ENCODE data around the gene TOP1.

TOP1 gene

GRCh38 chr20:41052742-41053419 lies 24.3 kb downstream of the TOP1 start:
- Mint-ChIP-seq H3K27me3 (no peaks in the 10 kb centered on the region), H3K36me3 (ENCODE audit: low read depth) (peaks cover 45% of the 10 kb centered on the region), H3K4me1 (peaks cover 90% of the 10 kb centered on the region), H3K9me3 (peaks cover 9% of the 10 kb centered on the region), H3K27ac (no peak overlapping the region), H3K4me3 (no peak overlapping the region)
- DNase-seq (no peak), ATAC-seq (no peak)

- Mint-ChIP-seq H3K27ac (peak overlapping the region; percentile 11), H3K36me3 (ENCODE audit: low read depth) (peaks cover 47% of the 10 kb centered on the region), H3K4me3 (no peak overlapping the region), H3K27me3 (no peaks in the 10 kb centered on the region), H3K4me1 (peaks cover 87% of the 10 kb centered on the region), H3K9me3 (peaks cover 9% of the 10 kb centered on the region)
- ATAC-seq (no peak), DNase-seq (peak; percentile 24)
Measured at GRCh38 chr20:41054070-41054846, 25.6 kb downstream of the TOP1 start.

GRCh38 chr20:41054847-41055230 lies 26.2 kb downstream of the TOP1 start:
- DNase-seq (no peak), ATAC-seq (no peak)
- Mint-ChIP-seq H3K9me3 (peaks cover 9% of the 10 kb centered on the region), H3K36me3 (ENCODE audit: low read depth) (peaks cover 47% of the 10 kb centered on the region), H3K27ac (no peak overlapping the region), H3K27me3 (no peaks in the 10 kb centered on the region), H3K4me3 (no peak overlapping the region), H3K4me1 (peaks cover 84% of the 10 kb centered on the region)

- Mint-ChIP-seq H3K4me1 (peaks cover 76% of the 10 kb centered on the region), H3K9me3 (peaks cover 9% of the 10 kb centered on the region), H3K4me3 (no peak overlapping the region), H3K27ac (no peak overlapping the region), H3K36me3 (ENCODE audit: low read depth) (peaks cover 45% of the 10 kb centered on the region), H3K27me3 (no peaks in the 10 kb centered on the region)
- DNase-seq = no peak
- no peak for ATAC-seq
Measured at GRCh38 chr20:41055679-41056078, 27.1 kb downstream of the TOP1 start.

GRCh38 chr20:41057999-41058673 lies 29.5 kb downstream of the TOP1 start:
- Mint-ChIP-seq H3K27ac (peak overlapping the region; percentile 51), H3K4me3 (no peak overlapping the region), H3K36me3 (ENCODE audit: low read depth) (peaks cover 59% of the 10 kb centered on the region), H3K4me1 (peaks cover 61% of the 10 kb centered on the region), H3K9me3 (peaks cover 9% of the 10 kb centered on the region), H3K27me3 (no peaks in the 10 kb centered on the region)
- ATAC-seq = peak; percentile 95
- DNase-seq = no peak

- Mint-ChIP-seq H3K27me3 (no peaks in the 10 kb centered on the region), H3K4me3 (no peak overlapping the region), H3K36me3 (ENCODE audit: low read depth) (peaks cover 59% of the 10 kb centered on the region), H3K9me3 (peaks cover 4% of the 10 kb centered on the region), H3K4me1 (peaks cover 60% of the 10 kb centered on the region), H3K27ac (peak overlapping the region; percentile 51)
- ATAC-seq = no peak
- no peak for DNase-seq
Measured at GRCh38 chr20:41058674-41059635, 30.3 kb downstream of the TOP1 start.

- Mint-ChIP-seq H3K27me3 (no peaks in the 10 kb centered on the region), H3K36me3 (ENCODE audit: low read depth) (peaks cover 51% of the 10 kb centered on the region), H3K27ac (no peak overlapping the region), H3K4me1 (peaks cover 48% of the 10 kb centered on the region), H3K9me3 (no peaks in the 10 kb centered on the region), H3K4me3 (no peak overlapping the region)
- DNase-seq (no peak), ATAC-seq (no peak)
Measured at GRCh38 chr20:41061155-41061554, 32.5 kb downstream of the TOP1 start.

- Mint-ChIP-seq H3K27ac (no peak overlapping the region), H3K27me3 (no peaks in the 10 kb centered on the region), H3K36me3 (ENCODE audit: low read depth) (peaks cover 61% of the 10 kb centered on the region), H3K9me3 (no peaks in the 10 kb centered on the region), H3K4me3 (no peak overlapping the region), H3K4me1 (peaks cover 42% of the 10 kb centered on the region)
- ATAC-seq (no peak), DNase-seq (no peak)
Measured at GRCh38 chr20:41063442-41063841, 34.8 kb downstream of the TOP1 start.

- ATAC-seq = no peak
- H3K4me3 Mint-ChIP-seq = no peak overlapping the region
- H3K36me3 Mint-ChIP-seq (ENCODE audit: low read depth) = peaks cover 60% of the 10 kb centered on the region
- H3K4me1 Mint-ChIP-seq = peaks cover 39% of the 10 kb centered on the region
- DNase-seq = no peak
- H3K27ac Mint-ChIP-seq = no peak overlapping the region
- no peaks in the 10 kb centered on the region for H3K9me3 Mint-ChIP-seq
- H3K27me3 Mint-ChIP-seq = no peaks in the 10 kb centered on the region
Measured at GRCh38 chr20:41064377-41064776, 35.8 kb downstream of the TOP1 start.

- Mint-ChIP-seq H3K36me3 (ENCODE audit: low read depth) (peaks cover 65% of the 10 kb centered on the region), H3K4me1 (peaks cover 47% of the 10 kb centered on the region), H3K27ac (no peak overlapping the region)
Measured at GRCh38 chr20:41065716-41066115, 37.1 kb downstream of the TOP1 start.

GRCh38 chr20:41068806-41069205 lies 40.2 kb downstream of the TOP1 start:
- no peak overlapping the region for H3K4me3 Mint-ChIP-seq
- ATAC-seq = no peak
- no peaks in the 10 kb centered on the region for H3K27me3 Mint-ChIP-seq
- H3K27ac Mint-ChIP-seq = no peak overlapping the region
- peaks cover 44% of the 10 kb centered on the region for H3K36me3 Mint-ChIP-seq (ENCODE audit: low read depth)
- H3K9me3 Mint-ChIP-seq = no peaks in the 10 kb centered on the region
- no peak for DNase-seq
- peaks cover 56% of the 10 kb centered on the region for H3K4me1 Mint-ChIP-seq

More at GRCh38 chr20:41065716-41066115, 37.1 kb downstream of the TOP1 start:
- ATAC-seq (no peak), DNase-seq (no peak)
- no peak overlapping the region for H3K4me3 Mint-ChIP-seq
- no peaks in the 10 kb centered on the region for H3K9me3 Mint-ChIP-seq
- no peaks in the 10 kb centered on the region for H3K27me3 Mint-ChIP-seq

GRCh38 chr20:41072190-41072863 lies 43.7 kb downstream of the TOP1 start:
- H3K4me1 Mint-ChIP-seq = peaks cover 74% of the 10 kb centered on the region
- no peaks in the 10 kb centered on the region for H3K27me3 Mint-ChIP-seq
- H3K4me3 Mint-ChIP-seq = no peak overlapping the region
- peak; percentile 41 for ATAC-seq
- DNase-seq = no peak
- peak overlapping the region; percentile 50 for H3K27ac Mint-ChIP-seq
- no peaks in the 10 kb centered on the region for H3K9me3 Mint-ChIP-seq
- H3K36me3 Mint-ChIP-seq (ENCODE audit: low read depth) = peaks cover 52% of the 10 kb centered on the region

- peaks cover 75% of the 10 kb centered on the region for H3K4me1 Mint-ChIP-seq
- DNase-seq (no peak), ATAC-seq (peak; percentile 46)
- H3K36me3 Mint-ChIP-seq (ENCODE audit: low read depth) = peaks cover 52% of the 10 kb centered on the region
- no peaks in the 10 kb centered on the region for H3K9me3 Mint-ChIP-seq
- no peaks in the 10 kb centered on the region for H3K27me3 Mint-ChIP-seq
- H3K27ac Mint-ChIP-seq = peak overlapping the region; percentile 50
- H3K4me3 Mint-ChIP-seq = no peak overlapping the region
Measured at GRCh38 chr20:41072915-41073314, 44.3 kb downstream of the TOP1 start.

All from activated naive CD8-positive, alpha-beta T cell treated with anti-CD3 and anti-CD28 coated beads, Interleukin-2, amount 50 U/mL, for 24 hours (primary cell).